ENCODE measurements around the gene KRT17. TPM values are rescaled to one million over a fixed set of nuclear protein-coding genes. Genes with fewer than 3 reads are reported as not detected.

Gene KRT17
- total RNA-seq, 2 experiments from 2014 or later: not detected

- ChIA-PET CTCF (interaction anchor here (4.0 to 15.9 kb wide), 2 partner anchors 13 to 102 kb away, joined by 26 to 435 read pairs; no protein-coding TSS in a partner anchor), POLR2A (interaction anchor here (1.2 kb wide), 1 partner anchor 14 kb away, joined by 3 read pairs; no protein-coding TSS in a partner anchor)
- peaks cover 3% of the 10 kb centered on the region for H3K27me3 Mint-ChIP-seq
- TF ChIP-seq CTCF (IDR thresholded peaks at IDR 0.05): no peak
- no peak for ATAC-seq
- no peak overlapping the region for H3K27ac Mint-ChIP-seq
- peaks cover 7% of the 10 kb centered on the region for H3K4me1 Mint-ChIP-seq (ENCODE audit: low read depth)
- intact Hi-C loops (cut with micrococcal nuclease): no loop called here
- H3K36me3 Mint-ChIP-seq (ENCODE audit: low read depth): no peaks in the 10 kb centered on the region
- no peaks in the 10 kb centered on the region for H3K9me3 Mint-ChIP-seq
- no peak overlapping the region for H3K4me3 Mint-ChIP-seq
- DNase-seq: no peak
These were observed 27.5 kb upstream of the KRT17 start for GRCh38 chr17:41651625-41652460.

GRCh38 chr17:41650794-41651624, 26.6 kb upstream of the KRT17 start:
- ATAC-seq (no peak), DNase-seq (no peak)
- ChIA-PET CTCF (interaction anchor here (1.0 to 15.9 kb wide), 4 partner anchors 14 to 743 kb away, joined by 3 to 435 read pairs (median 20); no protein-coding TSS in a partner anchor), POLR2A (interaction anchor here (0.7 to 1.2 kb wide), 3 partner anchors 9 to 102 kb away, joined by 3 read pairs; no protein-coding TSS in a partner anchor)
- Mint-ChIP-seq H3K27ac (no peak overlapping the region), H3K36me3 (ENCODE audit: low read depth) (no peaks in the 10 kb centered on the region), H3K9me3 (no peaks in the 10 kb centered on the region), H3K4me1 (ENCODE audit: low read depth) (peaks cover 7% of the 10 kb centered on the region), H3K27me3 (peaks cover 3% of the 10 kb centered on the region), H3K4me3 (no peak overlapping the region)
- no peak for TF ChIP-seq CTCF (IDR thresholded peaks at IDR 0.05)
- intact Hi-C loops (cut with micrococcal nuclease): no loop called here

- POLR2A ChIA-PET: interaction anchor here (0.7 to 3.3 kb wide), 2 partner anchors 40 to 101 kb away, joined by 3 to 14 read pairs; partner anchors contain the start of gene EIF1
- H3K36me3 Mint-ChIP-seq (ENCODE audit: low read depth): no peaks in the 10 kb centered on the region
- H3K4me1 Mint-ChIP-seq (ENCODE audit: low read depth): peaks cover 7% of the 10 kb centered on the region
These were observed 25.6 kb upstream of the KRT17 start for GRCh38 chr17:41649923-41650519.

More at GRCh38 chr17:41649923-41650519, 25.6 kb upstream of the KRT17 start:
- CTCF ChIA-PET: interaction anchor here (0.7 to 15.9 kb wide), 14 partner anchors 10 to 742 kb away, joined by 3 to 435 read pairs (median 8); no protein-coding TSS in a partner anchor
- Mint-ChIP-seq H3K9me3 (no peaks in the 10 kb centered on the region), H3K27me3 (peaks cover 3% of the 10 kb centered on the region), H3K27ac (no peak overlapping the region), H3K4me3 (no peak overlapping the region)
- no peak for ATAC-seq
- intact Hi-C loops (cut with micrococcal nuclease): no loop called here
- DNase-seq: no peak
- no peak for TF ChIP-seq CTCF (IDR thresholded peaks at IDR 0.05)
